Measurements from ENCODE around the gene SNED1. TPM values are rescaled to one million over a fixed set of nuclear protein-coding genes. Genes with fewer than 3 reads are reported as not detected.

Gene SNED1
- total RNA-seq, 4 donors from 2014 or later = 18.5 to 87.1 (median 21.9) TPM

- Histone ChIP-seq H3K27ac (peak overlapping the region; percentile 79 to 91), H3K4me3 (no peak overlapping the region), H3K27me3 (no peaks in the 10 kb centered on the region), H3K4me1 (peaks cover 6 to 35% of the 10 kb centered on the region in 2 donors), H3K36me3 (no peaks in the 10 kb centered on the region), H3K9me3 (no peaks in the 10 kb centered on the region)
- intact Hi-C loops (cut with DNase I; ENCODE audit: low total_unique reads) = no loop called here
- DNase-seq = peak in 1 of 2 donors; percentile 54
- TF ChIP-seq POLR2A (IDR thresholded peaks at IDR 0.05) = no peak
- TF ChIP-seq CTCF (IDR thresholded peaks at IDR 0.05) = no peak
Measured at GRCh38 chr2:240961910-240962299, 36.5 kb upstream of the SNED1 start.

- Histone ChIP-seq H3K36me3 (no peaks in the 10 kb centered on the region), H3K27me3 (no peaks in the 10 kb centered on the region), H3K4me3 (no peak overlapping the region), H3K4me1 (peaks cover 6 to 35% of the 10 kb centered on the region in 2 donors), H3K27ac (peak overlapping the region; percentile 79 to 91), H3K9me3 (no peaks in the 10 kb centered on the region)
- TF ChIP-seq POLR2A (IDR thresholded peaks at IDR 0.05) (no peak), CTCF (IDR thresholded peaks at IDR 0.05) (no peak)
- DNase-seq = peak; percentile 86 to 89
- intact Hi-C loops (cut with DNase I; ENCODE audit: low total_unique reads) = no loop called here
Measured at GRCh38 chr2:240962300-240963064, 35.9 kb upstream of the SNED1 start.

GRCh38 chr2:240963065-240963867 lies 35.2 kb upstream of the SNED1 start:
- peak in 1 of 2 donors; percentile 20 for DNase-seq
- H3K4me1 ChIP-seq = peaks cover 6 to 35% of the 10 kb centered on the region in 2 donors

GRCh38 chr2:240963868-240964703 lies 34.3 kb upstream of the SNED1 start:
- TF ChIP-seq POLR2A (IDR thresholded peaks at IDR 0.05) = no peak
- no peak for TF ChIP-seq CTCF (IDR thresholded peaks at IDR 0.05)
- DNase-seq = peak in 1 of 2 donors; percentile 17
- no peaks in the 10 kb centered on the region for H3K9me3 ChIP-seq
- peaks cover 6 to 35% of the 10 kb centered on the region in 2 donors for H3K4me1 ChIP-seq
- H3K4me3 ChIP-seq = no peak overlapping the region
- H3K27ac ChIP-seq = peak overlapping the region; percentile 79 to 91
- H3K27me3 ChIP-seq = no peaks in the 10 kb centered on the region
- intact Hi-C loops (cut with DNase I; ENCODE audit: low total_unique reads) = no loop called here
- no peaks in the 10 kb centered on the region for H3K36me3 ChIP-seq

More at GRCh38 chr2:240963065-240963867, 35.2 kb upstream of the SNED1 start:
- H3K27me3 ChIP-seq = no peaks in the 10 kb centered on the region
- intact Hi-C loops (cut with DNase I; ENCODE audit: low total_unique reads) = no loop called here
- no peaks in the 10 kb centered on the region for H3K36me3 ChIP-seq
- H3K27ac ChIP-seq = peak overlapping the region; percentile 79 to 91
- no peak overlapping the region for H3K4me3 ChIP-seq
- no peaks in the 10 kb centered on the region for H3K9me3 ChIP-seq
- TF ChIP-seq CTCF (IDR thresholded peaks at IDR 0.05) = no peak
- TF ChIP-seq POLR2A (IDR thresholded peaks at IDR 0.05) = no peak
